ENCODE results near the gene GPER1.
"Not testable (repeated sequence)": the region's sequence is repeated elsewhere in the genome, so short reads cannot be mapped to it uniquely, and the experiment has no call there.

Gene GPER1

DNA sequence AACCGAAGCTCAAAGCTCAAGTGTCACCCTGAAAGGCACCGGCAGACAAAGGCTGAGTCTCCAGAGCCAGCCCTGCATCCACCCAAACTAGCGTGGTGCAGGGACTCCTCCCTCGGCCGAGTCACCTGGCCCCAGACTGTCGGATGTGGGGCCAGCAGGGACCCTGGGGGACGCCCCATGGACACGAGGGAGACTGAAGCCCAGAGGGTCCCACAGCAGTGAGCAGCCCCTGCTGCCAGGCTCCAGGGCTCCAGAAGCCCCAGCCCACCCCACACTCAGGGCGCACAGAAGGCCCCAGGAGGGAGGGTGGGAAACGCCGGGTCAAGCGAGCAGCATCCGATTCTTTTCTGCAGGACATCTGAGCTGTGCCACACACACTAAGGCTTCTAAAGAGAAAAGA is 23.3 kb upstream of the GPER1 start:
- DNase-seq (ENCODE audit: low read depth, low spot score): no peak

DNA sequence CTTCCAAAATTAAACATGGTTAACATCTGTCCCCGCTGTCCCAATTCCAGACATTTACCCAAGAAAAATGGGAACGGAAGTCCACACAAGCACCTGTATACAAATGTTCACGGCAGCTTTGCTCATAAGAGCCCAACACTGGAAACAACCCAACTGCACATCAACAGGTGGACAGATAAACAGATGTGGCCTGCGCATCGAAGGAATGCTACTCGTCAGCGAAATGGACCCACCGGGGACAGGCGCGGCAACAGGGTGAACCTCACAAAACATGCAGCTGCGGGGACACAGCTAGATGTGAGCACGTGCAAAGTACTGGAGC is 22.7 kb upstream of the GPER1 start:
- H3K4me3 ChIP-seq (ENCODE audit: low read length): no peak overlapping the region
- DNase-seq (ENCODE audit: low read depth, low spot score): no peak

More for the DNA sequence above, 23.3 kb upstream of the GPER1 start:
- H3K4me3 ChIP-seq (ENCODE audit: low read length): no peak overlapping the region

DNA sequence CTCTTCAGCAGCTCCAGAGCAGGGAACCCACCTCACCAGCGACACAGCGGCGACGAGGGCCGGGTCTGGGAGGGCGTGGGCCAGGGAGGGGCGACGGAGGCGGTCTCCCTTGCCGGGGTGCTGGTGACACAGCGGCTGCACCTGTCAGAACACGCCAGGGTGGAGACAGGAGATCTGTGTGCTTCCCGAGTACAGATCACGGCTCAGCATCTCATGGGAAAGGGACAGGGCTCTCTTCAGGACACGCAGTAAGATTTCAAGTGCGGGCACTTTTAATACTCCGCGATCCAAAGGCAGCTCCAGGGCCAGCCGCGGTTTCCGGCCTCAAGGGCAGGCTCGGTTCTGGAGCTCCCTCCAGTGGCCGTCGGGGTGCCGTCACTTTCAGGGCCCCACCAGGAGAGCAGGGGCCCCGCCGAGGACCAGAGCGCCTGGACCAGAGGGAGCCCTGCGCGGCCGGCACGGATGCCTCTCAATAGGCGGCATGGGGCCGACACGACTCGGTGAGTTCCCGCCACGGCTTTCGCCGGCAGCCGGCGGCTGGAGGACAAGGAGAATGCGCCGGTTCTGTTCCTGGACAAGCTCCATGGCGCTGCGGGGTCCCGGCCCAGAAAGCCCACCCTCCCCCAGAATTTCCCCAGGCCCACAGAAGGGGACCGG is 22.2 kb upstream of the GPER1 start:
- no peak overlapping the region for H3K4me3 ChIP-seq (ENCODE audit: low read length)
- DNase-seq (ENCODE audit: low read depth, low spot score): no peak

DNA sequence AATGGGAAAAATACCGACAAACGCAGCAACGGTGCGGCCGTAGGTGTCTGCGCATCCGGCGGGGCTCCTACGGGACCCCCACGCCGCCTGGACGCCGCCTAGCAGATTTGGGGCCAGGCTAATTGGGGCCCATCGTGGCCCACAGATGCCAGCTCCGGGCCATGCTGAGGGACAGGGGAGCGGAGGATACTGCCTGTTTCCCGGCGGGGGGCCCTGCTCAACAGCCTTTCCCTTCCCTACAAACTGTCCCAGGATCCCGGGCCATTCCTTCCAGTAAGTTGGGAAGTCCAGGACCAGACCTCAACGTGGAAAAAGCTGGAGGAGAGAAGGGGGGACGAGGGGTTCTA is 21.7 kb upstream of the GPER1 start:
- no peak for DNase-seq (ENCODE audit: low read depth, low spot score)
- H3K4me3 ChIP-seq (ENCODE audit: low read length): no peak overlapping the region

DNA sequence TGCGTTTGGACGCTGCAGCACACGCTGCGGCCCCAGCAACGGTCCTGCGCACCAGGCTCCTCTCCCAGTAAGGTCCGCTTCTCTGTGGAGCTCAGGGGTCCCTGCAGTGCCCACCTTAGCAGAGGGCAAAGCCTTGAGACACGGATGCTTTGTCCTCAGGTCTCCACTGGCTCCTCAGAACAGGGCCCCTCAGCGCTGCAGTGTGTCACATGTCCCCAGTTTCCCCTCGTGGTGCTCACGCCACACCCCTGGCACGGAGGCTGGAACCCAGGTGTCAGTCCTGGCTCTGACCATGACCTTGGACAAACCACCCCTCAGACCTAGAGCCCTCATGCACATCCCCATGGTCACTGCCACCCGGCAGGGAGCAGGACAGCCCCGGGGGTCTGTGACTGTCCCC is 19.9 kb upstream of the GPER1 start:
- no peak for DNase-seq (ENCODE audit: low read depth, low spot score)
- H3K4me3 ChIP-seq (ENCODE audit: low read length): no peak overlapping the region

DNA sequence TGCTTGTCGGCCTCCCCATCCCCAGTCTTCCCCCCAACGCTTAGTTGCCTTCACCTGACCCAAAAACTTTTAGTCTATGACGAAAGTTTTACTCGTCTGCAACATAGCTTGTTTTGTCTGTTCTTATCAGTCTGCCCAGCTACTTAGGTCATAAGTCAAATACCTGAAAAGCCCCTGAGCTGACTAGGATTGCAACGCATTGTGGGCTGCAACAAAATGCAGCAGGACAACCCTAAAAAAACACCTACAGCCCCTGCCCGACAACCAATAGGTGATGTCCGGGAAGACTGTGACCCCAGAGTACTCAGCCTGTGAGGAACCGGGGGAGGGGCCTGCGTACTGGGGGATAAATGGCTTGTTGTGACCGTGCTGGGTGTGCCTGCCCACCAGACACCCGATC is 19.3 kb upstream of the GPER1 start:
- H3K4me3 ChIP-seq (ENCODE audit: low read length): no peak overlapping the region
- DNase-seq (ENCODE audit: low read depth, low spot score): no peak

DNA sequence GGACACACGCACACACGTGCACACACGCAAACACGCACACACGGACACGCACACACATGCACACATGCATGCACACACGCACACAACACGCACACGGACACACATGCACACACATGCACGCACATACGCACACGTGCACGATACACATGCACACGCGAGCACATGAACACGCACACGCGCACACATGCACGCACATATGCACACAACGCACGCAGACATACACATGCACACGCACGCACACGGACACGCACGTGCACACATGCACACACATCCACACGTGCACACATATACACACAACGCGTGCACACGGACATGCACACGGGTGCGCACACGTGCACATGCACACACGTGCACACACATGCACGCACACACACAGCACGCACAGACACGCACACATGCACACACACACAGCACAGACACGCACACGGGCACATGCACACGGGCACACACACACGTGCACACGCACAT is 17.3 kb upstream of the GPER1 start:
- no peak overlapping the region for H3K4me3 ChIP-seq (ENCODE audit: low read length)

DNA sequence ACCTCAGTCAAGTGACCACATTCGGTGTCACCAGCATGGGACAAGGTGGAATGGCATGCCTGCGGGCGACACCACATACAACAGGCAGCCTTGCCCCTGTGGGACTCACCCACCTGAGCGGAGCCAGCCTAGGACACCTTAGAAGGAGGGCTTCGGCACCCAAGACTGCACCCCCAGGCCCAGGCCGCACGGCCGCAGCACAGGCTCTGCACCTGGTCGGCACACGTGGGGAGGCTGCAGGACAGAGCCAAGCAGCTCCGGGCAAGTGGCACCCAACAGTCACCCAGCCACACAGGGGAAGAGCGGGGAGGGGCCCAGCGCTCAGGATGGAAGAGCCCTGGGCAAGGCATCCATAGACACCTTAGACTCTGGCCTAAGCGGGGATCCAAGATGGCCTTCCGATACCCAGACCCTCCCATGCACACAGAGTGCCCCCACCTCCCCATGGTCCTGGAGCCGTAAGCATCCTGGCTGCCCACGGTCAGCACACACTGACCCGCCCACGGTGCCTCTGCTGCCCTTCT is 16.1 kb upstream of the GPER1 start:
- no peak for DNase-seq (ENCODE audit: low read depth, low spot score)
- H3K4me3 ChIP-seq (ENCODE audit: low read length): no peak overlapping the region

More for the DNA sequence above, 17.3 kb upstream of the GPER1 start:
- DNase-seq (ENCODE audit: low read depth, low spot score): no peak

DNA sequence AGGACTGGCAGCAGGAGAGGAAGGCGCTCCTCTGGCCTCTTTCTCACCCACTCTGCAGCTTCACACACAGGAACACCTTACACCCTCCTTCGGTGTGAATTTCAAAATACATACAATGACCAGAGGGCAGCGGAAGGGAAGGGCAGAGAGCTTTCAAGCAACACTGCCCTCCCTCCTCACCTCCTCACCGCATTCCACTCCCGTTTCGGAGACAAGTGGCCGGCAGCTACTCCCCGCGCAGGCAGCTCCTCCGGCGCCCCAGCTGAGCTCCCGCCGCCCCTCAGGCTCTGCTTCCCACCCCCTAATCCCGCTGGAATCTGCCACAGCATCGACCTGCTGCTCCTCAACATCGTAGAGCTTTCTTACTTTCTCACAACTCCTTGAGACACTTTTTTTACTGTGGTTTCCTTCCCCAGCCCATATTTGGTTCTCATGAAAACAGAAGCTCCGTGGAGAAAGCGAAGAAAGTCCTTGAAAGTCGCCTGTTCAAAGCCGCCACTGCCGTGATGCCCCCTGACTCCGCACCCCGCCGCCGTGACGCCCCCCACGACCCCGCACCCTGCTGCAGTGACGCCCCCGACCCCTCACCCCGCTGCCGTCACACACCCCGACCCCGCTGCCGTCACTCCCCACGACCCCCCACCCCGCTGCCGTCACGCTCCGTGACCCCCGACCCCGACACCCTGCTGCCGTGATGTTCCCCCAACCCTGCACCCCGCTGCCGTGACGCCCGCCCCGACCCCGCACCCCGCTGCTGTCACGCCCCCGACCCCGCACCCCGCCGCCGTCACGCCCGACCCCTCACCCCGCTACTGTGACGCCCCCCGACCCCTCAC is 14.6 kb upstream of the GPER1 start:
- H3K4me3 ChIP-seq (ENCODE audit: low read length): no peak overlapping the region
- no peak for DNase-seq (ENCODE audit: low read depth, low spot score)

DNA sequence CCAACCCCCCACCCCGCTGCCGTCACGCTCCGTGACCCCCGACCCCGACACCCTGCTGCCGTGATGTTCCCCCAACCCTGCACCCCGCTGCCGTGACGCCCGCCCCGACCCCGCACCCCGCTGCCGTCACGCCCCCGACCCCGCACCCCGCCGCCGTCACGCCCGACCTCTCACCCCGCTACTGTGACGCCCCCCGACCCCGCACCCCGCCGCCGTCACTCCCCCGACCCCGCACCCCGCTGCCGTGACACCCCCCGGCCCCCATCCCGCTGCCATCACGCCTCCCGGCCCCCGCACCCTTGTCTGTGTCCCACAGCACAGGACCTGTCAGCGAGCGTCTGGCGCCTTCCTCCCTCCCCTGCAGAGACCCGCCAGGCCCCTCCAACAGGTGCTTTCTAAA is 13.9 kb upstream of the GPER1 start:
- DNase-seq (ENCODE audit: low read depth, low spot score); H3K4me3 ChIP-seq (ENCODE audit: low read length): not testable (repeated sequence)

DNA sequence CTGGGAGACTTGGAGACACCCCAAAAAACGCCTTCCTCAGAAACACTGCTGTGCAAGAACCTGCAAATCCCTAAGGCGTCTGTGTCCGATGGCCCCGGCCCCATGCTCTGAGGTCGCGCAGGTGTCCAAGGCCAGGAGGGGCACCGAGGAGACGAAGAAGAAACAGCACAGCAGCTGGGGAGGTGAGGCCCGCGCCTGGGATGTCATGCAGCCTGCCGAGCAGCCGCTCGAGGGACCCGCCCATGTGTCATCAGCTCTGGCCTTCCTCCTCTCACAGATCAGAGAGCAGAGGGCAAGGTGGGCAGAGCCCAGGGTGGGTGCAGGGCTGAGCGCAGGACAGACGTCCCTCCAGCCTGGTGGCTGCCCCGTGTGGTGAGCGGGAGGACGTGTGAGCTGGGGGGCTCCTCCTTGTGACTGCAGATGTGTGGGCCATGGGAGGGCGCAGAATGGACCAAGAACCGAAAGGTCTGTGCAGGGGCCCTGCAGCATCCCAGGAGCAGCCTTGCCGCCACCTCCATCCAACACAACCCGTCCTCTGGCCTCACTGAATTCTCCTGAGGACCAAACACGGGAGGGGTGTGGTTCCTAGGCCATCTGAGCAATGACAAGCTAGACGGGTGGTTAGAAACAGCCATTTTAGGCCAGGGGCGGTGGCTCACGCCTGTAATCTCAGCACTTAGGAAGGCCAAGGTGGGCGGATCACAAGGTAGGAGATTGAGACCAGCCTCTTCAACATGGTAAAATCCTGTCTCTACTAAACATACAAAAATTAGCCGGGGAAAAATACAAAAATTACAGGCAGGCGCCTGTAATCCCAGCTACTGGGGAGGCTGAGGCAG is 13.1 kb upstream of the GPER1 start:
- no peak overlapping the region for H3K4me3 ChIP-seq (ENCODE audit: low read length)
- DNase-seq (ENCODE audit: low read depth, low spot score): no peak

DNA sequence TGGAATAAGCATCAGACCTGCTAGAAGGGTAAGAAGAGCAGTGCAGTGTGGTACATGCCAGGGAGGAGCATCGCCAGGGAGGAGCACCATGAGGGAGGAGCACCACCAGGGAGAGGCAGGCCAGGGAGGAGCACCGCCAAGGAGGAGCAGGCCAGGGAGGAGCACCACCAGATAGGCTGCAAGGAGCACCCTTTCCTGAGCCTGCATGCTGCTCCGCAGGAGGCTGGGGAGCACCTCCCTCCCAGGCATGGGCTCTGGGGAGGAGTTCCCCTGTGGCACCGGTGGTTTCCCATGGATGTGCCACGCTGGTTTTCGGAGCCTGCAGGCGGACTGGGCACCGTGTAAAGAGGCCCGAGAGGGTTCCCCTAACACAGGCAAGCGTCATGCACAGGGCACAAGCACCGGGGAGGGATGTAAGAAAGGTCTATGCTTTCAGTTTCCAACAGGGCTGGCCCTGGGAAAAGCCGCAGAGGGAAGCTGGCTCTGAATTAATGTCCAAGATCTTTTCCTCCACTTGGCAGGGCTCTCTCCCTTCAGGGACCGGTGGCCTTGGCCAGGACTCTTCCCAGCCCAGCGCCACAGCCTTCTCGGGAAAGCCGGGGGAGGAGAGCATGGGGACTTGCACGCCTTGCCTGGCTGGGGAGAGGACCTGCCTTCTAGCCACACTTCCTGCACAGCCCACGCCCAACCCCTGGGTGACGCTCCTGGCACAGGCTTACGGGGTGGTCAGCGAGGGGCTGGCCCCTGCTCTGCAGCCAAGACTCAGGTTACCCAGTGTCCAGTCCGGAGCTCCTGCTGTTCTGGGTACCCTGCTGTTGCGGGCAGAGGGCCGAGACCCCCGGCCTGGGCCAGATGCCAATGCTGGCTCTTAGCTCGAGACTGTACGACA is 11.5 kb upstream of the GPER1 start:
- H3K4me3 ChIP-seq (ENCODE audit: low read length): no peak overlapping the region
- no peak for DNase-seq (ENCODE audit: low read depth, low spot score)

DNA sequence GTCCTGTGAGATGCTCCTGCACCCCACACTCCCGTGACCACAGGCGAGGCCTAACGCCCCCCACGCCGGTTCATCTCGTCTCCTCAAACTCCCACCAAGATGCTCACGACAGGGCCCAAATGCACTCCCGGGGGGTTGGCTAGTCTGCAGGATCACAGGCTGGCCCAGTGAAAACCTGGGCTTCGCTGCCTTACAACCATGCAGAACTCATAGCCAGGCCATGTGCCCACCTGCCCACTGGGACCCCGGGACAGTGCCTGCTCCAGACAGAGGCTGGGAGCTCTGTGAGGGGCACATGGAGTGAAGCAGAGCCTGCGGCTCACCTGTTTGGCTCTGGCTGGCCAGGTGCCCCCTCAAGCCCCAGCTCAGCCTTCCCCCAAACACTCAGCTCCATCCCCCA is 9.4 kb upstream of the GPER1 start:
- H3K4me3 ChIP-seq (ENCODE audit: low read length): no peak overlapping the region
- DNase-seq (ENCODE audit: low read depth, low spot score): no peak

DNA sequence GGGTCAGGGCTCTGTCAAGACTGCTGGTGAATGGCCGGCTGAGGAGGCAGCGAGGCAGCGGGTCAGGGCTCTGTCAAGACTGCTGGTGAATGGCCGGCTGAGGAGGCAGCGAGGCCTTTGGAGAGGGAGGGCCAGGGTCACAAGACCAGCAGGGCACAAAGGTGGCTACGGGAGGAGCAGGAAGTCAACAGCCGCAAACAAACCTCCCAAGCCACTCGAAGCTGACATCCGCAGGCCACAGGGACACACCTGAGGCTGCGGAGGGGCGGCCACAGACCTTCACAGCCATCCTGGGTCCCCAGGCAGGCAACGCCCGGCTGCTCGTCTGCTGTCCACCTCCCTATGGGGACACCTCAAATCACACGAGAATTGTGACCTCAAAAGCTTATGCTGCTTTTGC is 8.9 kb upstream of the GPER1 start:
- no peak for DNase-seq (ENCODE audit: low read depth, low spot score)

DNA sequence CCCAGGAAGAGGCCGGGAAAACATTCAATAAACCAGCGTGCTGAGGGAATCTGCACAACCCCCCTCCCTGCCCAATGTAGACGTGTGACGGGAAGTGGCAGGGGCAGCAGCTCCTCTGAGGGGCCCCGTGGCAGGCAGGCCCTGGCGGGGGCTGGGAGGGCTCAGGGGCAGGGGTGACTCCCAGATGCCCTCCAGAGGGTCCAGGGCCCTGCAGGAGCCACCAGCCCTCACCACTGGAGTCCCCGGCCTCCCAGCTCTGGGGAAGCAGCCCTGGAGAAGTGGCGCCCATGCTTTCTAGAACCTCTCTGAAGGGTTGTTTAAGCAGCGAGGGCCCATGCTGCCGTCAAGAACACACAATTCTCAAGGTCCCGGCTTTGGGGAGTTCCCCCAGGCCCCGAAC is 8.4 kb upstream of the GPER1 start:
- DNase-seq (ENCODE audit: low read depth, low spot score): no peak
- H3K4me3 ChIP-seq (ENCODE audit: low read length): no peak overlapping the region

More for the DNA sequence above, 8.9 kb upstream of the GPER1 start:
- H3K4me3 ChIP-seq (ENCODE audit: low read length): no peak overlapping the region

DNA sequence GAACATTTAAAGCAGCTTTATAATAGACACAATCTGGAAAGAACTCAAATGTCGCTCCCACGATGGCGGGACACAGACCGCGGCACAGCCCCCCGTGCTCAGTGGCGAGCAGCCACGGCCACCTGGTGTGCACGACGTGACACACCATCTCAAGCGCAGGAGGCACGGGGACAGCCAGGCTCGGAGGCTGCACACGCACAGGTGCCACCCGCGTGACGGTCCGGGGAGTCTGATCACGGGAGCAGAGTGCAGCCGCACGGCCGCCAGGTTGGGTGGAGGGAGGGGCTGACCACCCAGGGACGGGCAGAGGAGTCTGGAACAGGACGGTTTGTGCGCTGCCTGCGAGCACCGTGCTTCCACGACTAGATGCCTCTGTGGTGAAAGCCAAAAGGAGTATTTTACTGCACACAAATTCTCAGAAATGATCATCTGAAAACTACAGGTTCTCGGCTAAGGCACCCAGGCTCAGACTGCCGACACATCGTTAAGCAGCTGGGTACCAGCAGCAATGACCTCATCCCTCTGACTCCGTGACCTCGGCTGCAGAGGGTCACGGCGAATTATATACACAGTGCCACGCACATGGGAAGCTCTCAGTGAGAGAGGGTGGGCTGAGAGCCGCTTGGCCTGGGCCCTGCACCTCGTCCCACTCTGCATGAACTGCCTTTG is 7.5 kb upstream of the GPER1 start:
- DNase-seq (ENCODE audit: low read depth, low spot score): no peak
- H3K4me3 ChIP-seq (ENCODE audit: low read length): no peak overlapping the region

DNA sequence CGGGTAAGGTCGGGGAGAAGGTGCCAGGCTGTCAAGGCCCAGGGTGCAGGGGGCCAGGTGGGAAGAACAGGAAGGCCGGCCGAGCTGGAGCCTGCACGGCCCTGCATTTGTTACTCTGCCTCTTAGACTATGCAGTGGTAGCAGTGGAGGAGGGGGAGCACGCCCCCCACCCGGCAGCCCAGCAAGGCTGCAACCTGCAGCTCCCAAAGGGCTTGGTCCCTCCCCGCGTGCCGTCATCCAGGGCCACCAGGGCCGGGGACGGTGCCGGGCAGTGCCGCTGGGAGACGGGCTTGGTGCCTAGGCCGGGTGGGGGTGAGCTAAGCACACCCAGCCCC is 7.0 kb upstream of the GPER1 start:
- no peak for DNase-seq (ENCODE audit: low read depth, low spot score)
- H3K4me3 ChIP-seq (ENCODE audit: low read length): no peak overlapping the region

DNA sequence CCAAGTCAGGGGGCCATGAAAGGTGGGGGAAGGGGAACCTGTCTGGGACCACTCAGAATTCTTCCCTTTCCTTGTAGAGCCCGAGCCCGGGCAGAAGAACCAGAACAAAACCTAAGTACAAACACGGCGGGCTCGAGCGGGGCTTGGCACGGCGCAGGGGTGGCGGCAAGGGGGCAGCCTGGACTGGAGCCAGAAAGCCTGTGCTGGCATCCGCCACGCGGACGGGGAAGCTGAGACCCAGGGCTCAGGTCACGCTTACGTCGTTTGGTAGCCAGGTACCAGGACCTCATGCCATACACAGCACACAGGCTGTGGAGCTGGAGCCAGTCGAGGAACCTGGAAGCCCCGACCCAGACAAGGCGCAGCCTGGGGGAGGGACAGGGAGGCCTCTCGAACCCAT is 6.6 kb upstream of the GPER1 start:
- no peak for DNase-seq (ENCODE audit: low read depth, low spot score)
- no peak overlapping the region for H3K4me3 ChIP-seq (ENCODE audit: low read length)
